ENCODE results near the gene ITGA5. TPM values are rescaled to one million over a fixed set of nuclear protein-coding genes. Genes with fewer than 3 reads are reported as not detected.

Gene ITGA5
- total RNA-seq, 1 donor from 2014 or later = 55.3 TPM

- Histone ChIP-seq H3K36me3 (no peaks in the 10 kb centered on the region), H3K9me3 (replicated peaks) (no peaks in the 10 kb centered on the region), H3K4me1 (peaks cover 92% of the 10 kb centered on the region), H3K4me3 (peak overlapping the region; percentile 76), H3K27ac (replicated peaks) (peak overlapping the region; percentile 89), H3K27me3 (ENCODE audit: low read depth) (no peaks in the 10 kb centered on the region)
- intact Hi-C loops (cut with micrococcal nuclease) = no loop called here
- TF ChIP-seq, protein P1, sequence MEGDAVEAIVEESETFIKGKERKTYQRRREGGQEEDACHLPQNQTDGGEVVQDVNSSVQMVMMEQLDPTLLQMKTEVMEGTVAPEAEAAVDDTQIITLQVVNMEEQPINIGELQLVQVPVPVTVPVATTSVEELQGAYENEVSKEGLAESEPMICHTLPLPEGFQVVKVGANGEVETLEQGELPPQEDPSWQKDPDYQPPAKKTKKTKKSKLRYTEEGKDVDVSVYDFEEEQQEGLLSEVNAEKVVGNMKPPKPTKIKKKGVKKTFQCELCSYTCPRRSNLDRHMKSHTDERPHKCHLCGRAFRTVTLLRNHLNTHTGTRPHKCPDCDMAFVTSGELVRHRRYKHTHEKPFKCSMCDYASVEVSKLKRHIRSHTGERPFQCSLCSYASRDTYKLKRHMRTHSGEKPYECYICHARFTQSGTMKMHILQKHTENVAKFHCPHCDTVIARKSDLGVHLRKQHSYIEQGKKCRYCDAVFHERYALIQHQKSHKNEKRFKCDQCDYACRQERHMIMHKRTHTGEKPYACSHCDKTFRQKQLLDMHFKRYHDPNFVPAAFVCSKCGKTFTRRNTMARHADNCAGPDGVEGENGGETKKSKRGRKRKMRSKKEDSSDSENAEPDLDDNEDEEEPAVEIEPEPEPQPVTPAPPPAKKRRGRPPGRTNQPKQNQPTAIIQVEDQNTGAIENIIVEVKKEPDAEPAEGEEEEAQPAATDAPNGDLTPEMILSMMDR (IDR thresholded peaks at IDR 0.05; ENCODE audit: borderline replicate concordance) = no peak
- DNase-seq = peak; percentile 71
Measured at GRCh38 chr12:54421175-54421878, 2.3 kb upstream of the ITGA5 start.

- TF ChIP-seq, protein P1 (IDR thresholded peaks at IDR 0.05; ENCODE audit: borderline replicate concordance) = no peak
- no peaks in the 10 kb centered on the region for H3K9me3 ChIP-seq (replicated peaks)
- H3K4me3 ChIP-seq = peak overlapping the region; percentile 76
- intact Hi-C loops (cut with micrococcal nuclease) = no loop called here
- H3K27me3 ChIP-seq (ENCODE audit: low read depth) = no peaks in the 10 kb centered on the region
- H3K4me1 ChIP-seq = peaks cover 92% of the 10 kb centered on the region
- peak overlapping the region; percentile 89 for H3K27ac ChIP-seq (replicated peaks)
- H3K36me3 ChIP-seq = no peaks in the 10 kb centered on the region
- no peak for DNase-seq
Measured at GRCh38 chr12:54420766-54421144, 1.7 kb upstream of the ITGA5 start.

DNA sequence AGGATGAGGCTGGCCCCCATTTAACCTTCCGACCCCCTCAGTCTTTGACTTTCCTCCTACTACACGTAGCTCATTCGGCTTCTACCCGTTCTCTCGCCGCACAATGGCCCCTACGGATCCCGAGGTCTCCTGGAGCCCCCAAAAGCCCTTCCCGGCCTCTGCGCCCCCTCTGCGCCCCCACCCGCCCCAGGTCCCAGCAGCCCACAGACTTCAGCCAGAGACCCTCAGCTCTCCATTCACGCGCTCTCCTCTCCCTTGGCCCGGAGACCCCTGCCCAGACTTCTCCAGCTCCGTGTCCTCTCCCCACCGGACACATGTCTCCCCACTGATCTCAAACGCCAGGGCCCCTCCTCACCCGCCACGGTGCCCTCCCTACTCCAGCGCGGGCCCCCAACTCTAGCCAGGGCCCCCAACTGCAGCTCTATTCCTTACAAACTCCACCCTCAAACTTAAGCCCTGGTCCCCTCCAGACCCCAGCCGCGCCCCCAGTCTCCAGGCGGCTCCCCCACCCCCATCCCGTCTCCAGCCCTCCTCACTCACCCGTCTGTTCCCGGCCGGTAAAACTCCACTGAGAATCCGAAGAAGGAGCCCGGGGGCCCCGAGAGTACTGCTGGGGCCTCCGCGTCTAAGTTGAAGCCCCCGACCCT lies 502 bp downstream of the ITGA5 start:
- no peak for DNase-seq
- peak overlapping the region; percentile 89 for H3K27ac ChIP-seq (replicated peaks)
- H3K4me3 ChIP-seq = peak overlapping the region; percentile 76
- no peaks in the 10 kb centered on the region for H3K9me3 ChIP-seq (replicated peaks)
- no peaks in the 10 kb centered on the region for H3K36me3 ChIP-seq
- peaks cover 92% of the 10 kb centered on the region for H3K4me1 ChIP-seq
- intact Hi-C loops (cut with micrococcal nuclease) = no loop called here
- H3K27me3 ChIP-seq (ENCODE audit: low read depth) = no peaks in the 10 kb centered on the region
- TF ChIP-seq, protein P1 (IDR thresholded peaks at IDR 0.05; ENCODE audit: borderline replicate concordance) = no peak

DNA sequence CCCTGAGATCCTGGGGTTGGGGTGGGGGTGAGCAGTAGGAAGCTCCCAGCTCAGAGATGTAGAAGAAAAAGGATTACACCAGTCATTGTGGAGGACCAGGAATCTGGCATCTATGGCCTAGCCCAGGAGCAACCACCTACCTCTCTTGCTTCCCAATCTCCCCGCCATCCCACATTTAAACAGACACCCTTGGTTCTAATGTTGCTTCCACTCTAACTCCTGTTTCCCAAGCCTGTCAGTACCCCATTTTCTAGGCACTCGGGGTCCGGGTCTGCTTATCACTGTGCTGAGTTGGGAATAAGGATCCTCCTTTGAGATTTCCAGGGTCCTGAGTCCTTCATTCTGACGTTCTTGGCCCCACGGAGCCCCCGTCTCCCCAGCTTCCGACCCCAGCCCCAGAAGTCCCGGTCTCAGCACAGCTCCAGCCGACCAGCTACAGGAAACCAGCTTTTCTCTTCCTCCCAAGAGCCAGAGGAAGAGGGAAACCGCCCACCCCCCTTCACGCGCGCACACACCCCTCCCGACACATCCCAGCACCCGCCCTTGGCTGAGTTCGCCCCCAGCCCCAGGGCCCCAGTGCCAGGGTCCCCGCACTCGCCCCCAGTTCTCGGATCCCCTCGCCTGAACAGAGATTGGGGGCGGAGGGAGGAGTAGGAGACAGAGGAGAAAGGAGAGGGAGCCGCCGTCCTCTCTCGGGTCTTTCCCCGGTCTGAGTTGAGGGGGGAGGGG lies 1.2 kb downstream of the ITGA5 start:
- no peaks in the 10 kb centered on the region for H3K9me3 ChIP-seq (replicated peaks)
- peak overlapping the region; percentile 76 for H3K4me3 ChIP-seq
- DNase-seq = no peak
- TF ChIP-seq, protein P1 (IDR thresholded peaks at IDR 0.05; ENCODE audit: borderline replicate concordance) = no peak
- peaks cover 93% of the 10 kb centered on the region for H3K4me1 ChIP-seq
- intact Hi-C loops (cut with micrococcal nuclease) = no loop called here
- H3K27ac ChIP-seq (replicated peaks) = peak overlapping the region; percentile 89
- no peaks in the 10 kb centered on the region for H3K36me3 ChIP-seq
- H3K27me3 ChIP-seq (ENCODE audit: low read depth) = no peaks in the 10 kb centered on the region

GRCh38 chr12:54416687-54417603 lies 2.1 kb downstream of the ITGA5 start:
- DNase-seq = no peak
- H3K27me3 ChIP-seq (ENCODE audit: low read depth) = no peaks in the 10 kb centered on the region
- H3K27ac ChIP-seq (replicated peaks) = peak overlapping the region; percentile 89
- peaks cover 100% of the 10 kb centered on the region for H3K4me1 ChIP-seq
- intact Hi-C loops (cut with micrococcal nuclease) = no loop called here
- TF ChIP-seq, protein P1 (IDR thresholded peaks at IDR 0.05; ENCODE audit: borderline replicate concordance) = no peak
- peak overlapping the region; percentile 76 for H3K4me3 ChIP-seq
- H3K36me3 ChIP-seq = no peaks in the 10 kb centered on the region
- H3K9me3 ChIP-seq (replicated peaks) = no peaks in the 10 kb centered on the region

Data from left ventricle myocardium inferior (tissue), 1 donor.